ENCODE data around the gene FBLN1. TPM values are rescaled to one million over a fixed set of nuclear protein-coding genes. Genes with fewer than 3 reads are reported as not detected.

Gene FBLN1
- total RNA-seq, 6 experiments from 2014 or later, result 199 to 346 (median 326) TPM

GRCh38 chr22:45582236-45582954 lies 79.7 kb downstream of the FBLN1 start:
- H3K4me3 Mint-ChIP-seq, result no peak overlapping the region
- no peaks in the 10 kb centered on the region for H3K9me3 Mint-ChIP-seq
- peaks cover under 1% of the 10 kb centered on the region; the same call in 1 of the 2 replicates for H3K27me3 Mint-ChIP-seq (ENCODE audit: insufficient read depth)
- no peak for DNase-seq
- peaks cover 39% of the 10 kb centered on the region for H3K4me1 Mint-ChIP-seq (ENCODE audit: low read depth)
- TF ChIP-seq CTCF (IDR thresholded peaks at IDR 0.05), result no peak
- H3K27ac Mint-ChIP-seq, result no peak overlapping the region
- H3K36me3 Mint-ChIP-seq (ENCODE audit: low read depth), result peaks cover 14% of the 10 kb centered on the region; the same call in 1 of the 2 replicates

- Mint-ChIP-seq H3K36me3 (ENCODE audit: low read depth) (peaks cover 18% of the 10 kb centered on the region; the same call in 1 of the 2 replicates), H3K4me1 (ENCODE audit: low read depth) (peaks cover 39% of the 10 kb centered on the region), H3K9me3 (no peaks in the 10 kb centered on the region), H3K4me3 (no peak overlapping the region), H3K27me3 (ENCODE audit: insufficient read depth) (peaks cover 2% of the 10 kb centered on the region; the same call in 1 of the 2 replicates), H3K27ac (no peak overlapping the region)
- TF ChIP-seq CTCF (IDR thresholded peaks at IDR 0.05), result no peak
- DNase-seq, result no peak
Observed at GRCh38 chr22:45582955-45583320, 80.3 kb downstream of the FBLN1 start.

GRCh38 chr22:45583504-45583903 lies 80.8 kb downstream of the FBLN1 start:
- Mint-ChIP-seq H3K27ac (peak overlapping the region; percentile 11; the same call in 1 of the 2 replicates), H3K4me3 (no peak overlapping the region), H3K36me3 (ENCODE audit: low read depth) (peaks cover 18% of the 10 kb centered on the region; the same call in 1 of the 2 replicates), H3K4me1 (ENCODE audit: low read depth) (peaks cover 42% of the 10 kb centered on the region), H3K27me3 (ENCODE audit: insufficient read depth) (peaks cover 2% of the 10 kb centered on the region), H3K9me3 (no peaks in the 10 kb centered on the region)
- no peak for DNase-seq
- TF ChIP-seq CTCF (IDR thresholded peaks at IDR 0.05), result no peak

- no peak for TF ChIP-seq CTCF (IDR thresholded peaks at IDR 0.05)
- Mint-ChIP-seq H3K27ac (peak overlapping the region; percentile 25; the same call in 1 of the 2 replicates), H3K9me3 (no peaks in the 10 kb centered on the region), H3K4me1 (ENCODE audit: low read depth) (peaks cover 42% of the 10 kb centered on the region), H3K4me3 (no peak overlapping the region), H3K27me3 (ENCODE audit: insufficient read depth) (peaks cover 2% of the 10 kb centered on the region), H3K36me3 (ENCODE audit: low read depth) (peaks cover 18% of the 10 kb centered on the region; the same call in 1 of the 2 replicates)
- DNase-seq, result peak; percentile 64
Observed at GRCh38 chr22:45584121-45584570, 81.5 kb downstream of the FBLN1 start.

- Mint-ChIP-seq H3K27ac (peak overlapping the region; percentile 25; the same call in 1 of the 2 replicates), H3K9me3 (no peaks in the 10 kb centered on the region), H3K4me3 (no peak overlapping the region), H3K36me3 (ENCODE audit: low read depth) (peaks cover 15% of the 10 kb centered on the region; the same call in 1 of the 2 replicates), H3K4me1 (ENCODE audit: low read depth) (peaks cover 42% of the 10 kb centered on the region), H3K27me3 (ENCODE audit: insufficient read depth) (peaks cover 2% of the 10 kb centered on the region)
- DNase-seq, result no peak
- TF ChIP-seq CTCF (IDR thresholded peaks at IDR 0.05), result no peak
Observed at GRCh38 chr22:45584621-45585436, 82.1 kb downstream of the FBLN1 start.
